H1 (cell line): ENCODE measurements around the gene GLB1L3. TPM values are rescaled to one million over a fixed set of nuclear protein-coding genes. Genes with fewer than 3 reads are reported as not detected.

Experiments
- CTCF ChIA-PET: fragments of 300-600 bp; sonication (Branson Sonifier 250); formaldehyde crosslinking; loops from one replicate; lab custom pipeline; 2021; ENCODE audit not compliant: partially characterized antibody; lab: Charles Lee
- POLR2A ChIA-PET: fragments of 300-600 bp; sonication (Branson Sonifier 250); formaldehyde crosslinking; loops from one replicate; lab custom pipeline; 2021; ENCODE audit warnings: inconsistent platforms; ENCODE audit not compliant: partially characterized antibody; lab: Charles Lee
- DNase-seq, 2 experiments: peaks; one replicate each; pipeline versions ENCODE4 v3.0.0 to v3.0.0-alpha.2; 2010 to 2022; ENCODE audit warnings: low spot score in 2 of 2, low read depth in 1 of 2, mixed read lengths in 1 of 2
- FAIRE-seq: peaks from 2 replicates; lab custom pipeline; 2011; peaks lifted over from hg19 to GRCh38; lab: Jason Lieb, UNC
- H2AFZ ChIP-seq: 2 replicates; pipeline ENCODE4 v1.8.1; 2012; ENCODE audit warnings: low read length, inconsistent platforms
- H2AK5ac ChIP-seq: 2 replicates; pipeline ENCODE4 v1.6.1; 2013; ENCODE audit warnings: low read depth, low read length
- H2BK120ac ChIP-seq: replicated peaks from 2 replicates; pipeline ENCODE3; 2013; ENCODE audit warnings: low read depth, low read length, inconsistent platforms
- H2BK12ac ChIP-seq: 2 replicates; pipeline ENCODE4 v1.6.1; 2013; ENCODE audit warnings: low read depth, low read length
- H2BK15ac ChIP-seq: 2 replicates; pipeline ENCODE4 v1.6.1; 2013; ENCODE audit warnings: low read length
- H2BK20ac ChIP-seq: 2 replicates; pipeline ENCODE4 v1.6.1; 2013; ENCODE audit warnings: low read length
- H2BK5ac ChIP-seq: 2 replicates; pipeline ENCODE4 v1.6.1; 2013; ENCODE audit warnings: low read depth, low read length
- H3K14ac ChIP-seq: 2 replicates; pipeline ENCODE4 v1.6.1; 2013; ENCODE audit warnings: inconsistent platforms; ENCODE audit not compliant: insufficient read length
- H3K18ac ChIP-seq: 2 replicates; pipeline ENCODE4 v1.6.1; 2013; ENCODE audit warnings: low read length; ENCODE audit errors: extremely low read depth
- H3K23ac ChIP-seq: 2 replicates; pipeline ENCODE4 v1.6.1; 2013; ENCODE audit warnings: inconsistent platforms; ENCODE audit not compliant: insufficient read length
- H3K23me2 ChIP-seq: 2 replicates; pipeline ENCODE4 v1.6.1; 2013; ENCODE audit warnings: low read depth, low read length
- H3K27ac ChIP-seq: 2 replicates; pipeline ENCODE4 v1.6.1; 2011; ENCODE audit warnings: low read depth, low read length, inconsistent platforms
- H3K27me3 ChIP-seq, 4 experiments: replicated peaks in 1 of 4; 1 replicate in 1 of 4; 2 replicates in 3 of 4; pipeline versions ENCODE4 v1.6.1 to v1.8.1; 2011 to 2013; ENCODE audit warnings: low read length in 3 of 4, mild to moderate bottlenecking in 3 of 4, inconsistent platforms in 2 of 4, mixed read lengths in 2 of 4, moderate library complexity in 1 of 4; ENCODE audit not compliant: control insufficient read depth in 3 of 4, insufficient read depth in 3 of 4; ENCODE audit errors: extremely low read depth in 1 of 4
- H3K36me3 ChIP-seq, 4 experiments: 2 replicates each; pipeline versions ENCODE4 v1.6.1 to v1.8.1; 2011 to 2013; ENCODE audit warnings: mild to moderate bottlenecking in 4 of 4, low read length in 3 of 4, moderate library complexity in 2 of 4, control low read depth in 1 of 4, inconsistent platforms in 1 of 4; ENCODE audit not compliant: insufficient read depth in 4 of 4, control insufficient read depth in 2 of 4
- H3K4ac ChIP-seq: replicated peaks from 2 replicates; pipeline ENCODE3; 2013; ENCODE audit warnings: low read length, low read depth, mixed read lengths, inconsistent platforms; ENCODE audit not compliant: insufficient read length
- H3K4me1 ChIP-seq, 4 experiments: replicated peaks in 1 of 4; 1 replicate in 1 of 4; 2 replicates in 3 of 4; pipeline versions ENCODE4 v1.6.1 to v1.8.1; 2011 to 2013; ENCODE audit warnings: low read length in 3 of 4, inconsistent platforms in 2 of 4, mixed read lengths in 1 of 4; ENCODE audit not compliant: insufficient read depth in 4 of 4, control insufficient read depth in 3 of 4
- H3K4me2 ChIP-seq, 2 experiments: 2 replicates each; pipeline versions ENCODE4 v1.6.1 to v1.8.1; 2011 to 2013; ENCODE audit warnings: low read depth in 2 of 2, low read length in 2 of 2, control low read depth in 1 of 2, inconsistent platforms in 1 of 2, mild to moderate bottlenecking in 1 of 2; ENCODE audit not compliant: insufficient read depth in 1 of 2
- H3K4me3 ChIP-seq, 4 experiments: fragments of 200-600, 300-600 bp in 1 of 4; sonication (generic), shearing (Covaris generic), sonication (Bioruptor Twin) in 1 of 4; 2 replicates each; pipeline versions ENCODE4 v1.5.1 to v1.8.1; 2011 to 2016; ENCODE audit warnings: low read length in 4 of 4, low read depth in 3 of 4, control low read depth in 2 of 4, inconsistent platforms in 2 of 4, mild to moderate bottlenecking in 2 of 4, mixed read lengths in 1 of 4, moderate library complexity in 1 of 4; ENCODE audit not compliant: insufficient read depth in 2 of 4; ENCODE audit errors: extremely low read depth in 1 of 4
- H3K56ac ChIP-seq: replicated peaks from 2 replicates; pipeline ENCODE3; 2013; ENCODE audit warnings: low read depth, mild to moderate bottlenecking, mixed read lengths, low read length, inconsistent platforms; ENCODE audit not compliant: insufficient read length
- H3K79me1 ChIP-seq: 2 replicates; pipeline ENCODE4 v1.6.1; 2013; ENCODE audit warnings: low read depth, low read length, control low read depth
- H3K79me2 ChIP-seq, 2 experiments: 2 replicates each; pipeline versions ENCODE4 v1.6.1 to v1.8.1; 2012 to 2013; ENCODE audit warnings: low read length in 2 of 2, mild to moderate bottlenecking in 2 of 2, inconsistent platforms in 1 of 2; ENCODE audit not compliant: insufficient read depth in 2 of 2, control insufficient read depth in 1 of 2
- H3K9ac ChIP-seq, 4 experiments: replicated peaks in 1 of 4; 1 replicate in 1 of 4; 2 replicates in 3 of 4; pipeline versions ENCODE4 v1.6.1 to v1.8.1; 2011 to 2013; ENCODE audit warnings: low read depth in 3 of 4, low read length in 3 of 4, control low read depth in 2 of 4, mild to moderate bottlenecking in 2 of 4, moderate library complexity in 2 of 4, inconsistent platforms in 1 of 4; ENCODE audit errors: extremely low read depth in 1 of 4
- H3K9me3 ChIP-seq, 2 experiments: 2 replicates each; pipeline versions ENCODE4 v1.6.1 to v1.8.1; 2012 to 2013; ENCODE audit warnings: mild to moderate bottlenecking in 2 of 2, moderate library complexity in 2 of 2, control low read depth in 1 of 2, inconsistent platforms in 1 of 2, low read depth in 1 of 2, low read length in 1 of 2, mixed read lengths in 1 of 2; ENCODE audit not compliant: insufficient read depth in 2 of 2
- H4K20me1 ChIP-seq, 2 experiments: replicated peaks in 1 of 2; 2 replicates each; pipeline versions ENCODE3 to v1.8.1; 2011 to 2013; ENCODE audit warnings: inconsistent platforms in 2 of 2, low read length in 2 of 2, mild to moderate bottlenecking in 1 of 2; ENCODE audit not compliant: insufficient read depth in 2 of 2, control insufficient read depth in 1 of 2
- H4K5ac ChIP-seq: 2 replicates; pipeline ENCODE4 v1.6.1; 2013; ENCODE audit warnings: low read length, low read depth, mixed read lengths, inconsistent platforms; ENCODE audit not compliant: insufficient read length
- H4K8ac ChIP-seq: 2 replicates; pipeline ENCODE4 v1.8.0; 2013; ENCODE audit warnings: mild to moderate bottlenecking, moderate library complexity, low read length, inconsistent platforms; ENCODE audit not compliant: insufficient read depth; ENCODE audit errors: extremely low read depth
- H4K91ac ChIP-seq: replicated peaks from 2 replicates; pipeline ENCODE3; 2013; ENCODE audit warnings: low read length, mixed read lengths, inconsistent platforms; ENCODE audit not compliant: insufficient read length
- CBX5 ChIP-seq: fragments of 300-800, 300-1000 bp; sonication (generic); IDR thresholded peaks from 2 replicates; pipeline ENCODE4 v1.7.1; 2016; ENCODE audit warnings: antibody characterized with exemption, low read length, low read depth
- CHD2 ChIP-seq: IDR thresholded peaks from 2 replicates; pipeline ENCODE4 v1.6.1; 2012; ENCODE audit warnings: low read length, improper control_type of control experiment
- EP300 ChIP-seq, 2 experiments: IDR thresholded peaks; 1 replicate in 1 of 2; 2 replicates in 1 of 2; pipeline ENCODE4 v1.6.1; 2011 to 2012; ENCODE audit warnings: low read depth in 2 of 2, low read length in 2 of 2, mild to moderate bottlenecking in 2 of 2, borderline replicate concordance in 1 of 2, inconsistent platforms in 1 of 2, moderate library complexity in 1 of 2
- GABPA ChIP-seq: IDR thresholded peaks from 2 replicates; pipeline ENCODE4 v1.6.1; 2011; ENCODE audit warnings: mild to moderate bottlenecking, low read length, moderate library complexity, borderline replicate concordance; ENCODE audit not compliant: insufficient read depth
- JUND ChIP-seq: IDR thresholded peaks from 2 replicates; pipeline ENCODE4 v1.6.1; 2011; ENCODE audit warnings: mild to moderate bottlenecking, improper control_type of control experiment, low read length
- NANOG ChIP-seq: IDR thresholded peaks from 2 replicates; pipeline ENCODE4 v1.6.1; 2011; ENCODE audit warnings: low read length, low read depth, mild to moderate bottlenecking, inconsistent platforms; ENCODE audit not compliant: insufficient read depth, poor library complexity, severe bottlenecking
- POLR2A ChIP-seq, 2 experiments: IDR thresholded peaks; 1 replicate in 1 of 2; 2 replicates in 1 of 2; pipeline ENCODE4 v1.6.1; 2011; ENCODE audit warnings: low read depth in 2 of 2, low read length in 2 of 2, mild to moderate bottlenecking in 2 of 2; ENCODE audit errors: control extremely low read depth in 1 of 2
- POLR2AphosphoS5 ChIP-seq: IDR thresholded peaks from 2 replicates; pipeline ENCODE4 v1.6.1; 2011; ENCODE audit warnings: low read depth, low read length
- POU5F1 ChIP-seq: IDR thresholded peaks from 2 replicates; pipeline ENCODE4 v1.6.1; 2011; ENCODE audit warnings: low read depth, mild to moderate bottlenecking, low read length, moderate library complexity
- RFX5 ChIP-seq: IDR thresholded peaks from 2 replicates; pipeline ENCODE4 v1.6.1; 2011; ENCODE audit warnings: low read depth, low read length, improper control_type of control experiment, borderline replicate concordance
- SIN3A ChIP-seq, 2 experiments: IDR thresholded peaks in 1 of 2; conservative IDR thresholded peaks in 1 of 2; 2 replicates each; pipeline ENCODE4 v1.6.1; 2011 to 2012; ENCODE audit warnings: low read length in 2 of 2, improper control_type of control experiment in 1 of 2, low read depth in 1 of 2, mild to moderate bottlenecking in 1 of 2
- SIX5 ChIP-seq: IDR thresholded peaks from 2 replicates; pipeline ENCODE4 v1.6.1; 2011; ENCODE audit warnings: mild to moderate bottlenecking, low read depth, low read length
- TAF1 ChIP-seq: IDR thresholded peaks from 2 replicates; pipeline ENCODE4 v1.6.1; 2011; ENCODE audit warnings: mild to moderate bottlenecking, low read depth, low read length
- USF2 ChIP-seq: IDR thresholded peaks from 2 replicates; pipeline ENCODE4 v1.6.1; 2011; ENCODE audit warnings: low read length, improper control_type of control experiment
- WGBS, 2 experiments: shearing (Covaris generic) in 1 of 2; methylation state at CpG; one replicate each; pipeline versions ENCODE4 v1.1.6 to v1.1.7; 2013 to 2015; ENCODE audit warnings: low lambda C conversion rate in 2 of 2, mixed read lengths in 2 of 2, inconsistent platforms in 1 of 2, low coverage in 1 of 2, missing lambda C conversion rate in 1 of 2; ENCODE audit not compliant: insufficient replicate concordance in 2 of 2, insufficient coverage in 1 of 2, insufficient read length in 1 of 2; ENCODE audit errors: extremely low coverage in 1 of 2, missing lambda C conversion rate in 1 of 2; 5-methylcytosine and 5-hydroxymethylcytosine counted together
- polyA plus RNA-seq, 7 experiments: library from polyadenylated mRNA; depleted of rRNA in 3 of 7; stranded (reverse) in 5 of 7; unstranded in 2 of 7; fragments of >200 nt in 5 of 7; fragments of 200-250 nt in 2 of 7; gene quantifications; 1 replicate in 5 of 7; 2 replicates in 1 of 7; 4 replicates in 1 of 7; pipeline versions ENCODE4 v1.2.1 to v1.2.3, GENCODE V29; 2011 to 2013; ENCODE audit warnings: missing spikeins in 2 of 7, mixed read lengths in 2 of 7
- total RNA-seq: library from RNA; stranded (reverse); fragmentation: NEBNext Ultra II Directional; extraction: Animal tissue kit (Norgen Biotek cat#: 25700); gene quantifications from 2 replicates; pipeline ENCODE4 v1.2.1, GENCODE V29; 2021

Gene GLB1L3
- total and polyA plus RNA-seq, 2 of the 8 experiments (the other 6 are each of a cell fraction or from before 2014, with no cell fraction given), result 14.9 to 33.2 TPM

DNA sequence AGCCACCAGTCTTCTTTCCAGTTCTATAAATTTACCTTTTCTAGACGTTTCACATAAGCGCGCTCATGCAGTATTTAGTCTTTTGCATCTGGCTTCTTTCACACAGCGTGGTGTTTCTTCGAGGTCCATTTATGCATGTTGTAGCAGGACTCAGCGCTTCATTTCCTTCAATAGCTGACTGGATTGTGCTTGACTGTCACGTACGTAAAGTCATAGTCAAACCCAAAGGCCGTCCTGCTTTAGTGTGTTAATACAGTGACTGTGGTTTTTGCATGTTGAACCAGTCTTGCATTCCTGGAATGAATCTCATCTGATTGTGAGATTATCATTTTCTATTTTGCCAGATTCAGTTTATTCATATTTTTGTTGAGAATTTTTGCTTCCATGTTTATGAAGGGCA lies 18.5 kb downstream of the GLB1L3 start:
- H2BK120ac ChIP-seq, result no peak overlapping the region
- no peak overlapping the region for H4K8ac ChIP-seq
- POLR2A ChIA-PET, result interaction anchor here (0.9 kb wide), 1 partner anchor 15 kb away, joined by 4 read pairs; no protein-coding TSS in a partner anchor
- H2BK12ac ChIP-seq, result no peak overlapping the region
- no peak overlapping the region for H3K14ac ChIP-seq
- no peak overlapping the region for H3K27ac ChIP-seq
- H3K18ac ChIP-seq, result no peak overlapping the region
- H3K79me2 ChIP-seq, result no peaks in the 10 kb centered on the region
- no peaks in the 10 kb centered on the region; a peak in 1 of 7 replicates for H3K27me3 ChIP-seq
- no peak overlapping the region for H3K4ac ChIP-seq
- no peak overlapping the region for H3K56ac ChIP-seq
- whole genome bisulfite sequencing, 2 experiments, result 81% methylated on average over 9 of the region's 9 CpGs; no CpG with 5 or more reads in 1 of the 2 experiments
- FAIRE-seq (no peak), DNase-seq (no peak)
- H3K9me3 ChIP-seq, result no peaks in the 10 kb centered on the region
- no peaks in the 10 kb centered on the region for H4K20me1 ChIP-seq
- H2BK20ac ChIP-seq, result no peak overlapping the region
- H3K79me1 ChIP-seq, result no peaks in the 10 kb centered on the region
- no peak overlapping the region for H2BK5ac ChIP-seq
- no peak overlapping the region for H2AFZ ChIP-seq
- H3K4me1 ChIP-seq, result no peaks in the 10 kb centered on the region; a peak in 1 of 7 replicates
- H4K91ac ChIP-seq, result no peak overlapping the region
- H3K9ac ChIP-seq, result no peak overlapping the region
- H3K4me3 ChIP-seq, result no peak overlapping the region
- no peak overlapping the region for H2BK15ac ChIP-seq
- H3K23ac ChIP-seq, result no peak overlapping the region
- no peak overlapping the region for H2AK5ac ChIP-seq
- CTCF ChIA-PET, result no interaction called here
- H3K4me2 ChIP-seq, result no peak overlapping the region
- no peak overlapping the region for H4K5ac ChIP-seq
- H3K23me2 ChIP-seq, result no peaks in the 10 kb centered on the region
- H3K36me3 ChIP-seq, result peaks cover 3 to 20% (median 8%) of the 10 kb centered on the region in 4 experiments; a peak in 6 of 8 replicates
- TF ChIP-seq CHD2 (no peak), POLR2AphosphoS5 (no peak), USF2 (no peak), NANOG (no peak), SIN3A (conservative IDR thresholded peaks at IDR 0.05 in 1 of 2, IDR thresholded peaks at IDR 0.05 in 1 of 2; ENCODE audit: low read depth in 1 of 2, low read length in 2 of 2) (no peak), EP300 (IDR thresholded peaks at IDR 0.05; ENCODE audit: borderline replicate concordance in 1 of 2, low read depth in 2 of 2, low read length in 2 of 2) (no peak), RFX5 (no peak), JUND (no peak), POLR2A (IDR thresholded peaks at IDR 0.05; ENCODE audit: control extremely low read depth in 1 of 2, low read depth in 2 of 2, low read length in 2 of 2) (no peak), CBX5 (no peak), POU5F1 (no peak), TAF1 (no peak), SIX5 (no peak), GABPA (no peak)
